H9 (cell line): ENCODE results near the gene SGF29. TPM values are rescaled to one million over a fixed set of nuclear protein-coding genes. Genes with fewer than 3 reads are reported as not detected.
A peak's percentile ranks its signal among the peaks of the same experiment; 100 is the strongest.

ENCODE experiments used
- DNase-seq: peaks from one replicate; pipeline ENCODE4 v3.0.0-alpha.2; 2017
- H2AFZ ChIP-seq: one replicate; pipeline ENCODE4 v1.6.1; 2013; ENCODE audit warnings: mild to moderate bottlenecking, low read length, control low read depth, moderate library complexity
- H2AK5ac ChIP-seq: 2 replicates; pipeline ENCODE4 v1.6.1; 2013; ENCODE audit warnings: low read length, control low read depth, mixed read lengths; ENCODE audit not compliant: insufficient read length
- H2BK120ac ChIP-seq: one replicate; pipeline ENCODE4 v1.6.1; 2013; ENCODE audit warnings: low read depth, mild to moderate bottlenecking, low read length, control low read depth, inconsistent platforms; ENCODE audit not compliant: poor library complexity, severe bottlenecking
- H2BK12ac ChIP-seq: 2 replicates; pipeline ENCODE4 v1.6.1; 2013; ENCODE audit warnings: low read length, control low read depth, mixed read lengths, low read depth; ENCODE audit not compliant: insufficient read length
- H2BK15ac ChIP-seq: 2 replicates; pipeline ENCODE4 v1.6.1; 2013; ENCODE audit warnings: low read depth, low read length, control low read depth
- H2BK20ac ChIP-seq: one replicate; pipeline ENCODE4 v1.6.1; 2013; ENCODE audit warnings: low read depth, mild to moderate bottlenecking, low read length, control low read depth, inconsistent platforms; ENCODE audit not compliant: poor library complexity, severe bottlenecking
- H2BK5ac ChIP-seq: 2 replicates; pipeline ENCODE4 v1.6.1; 2013; ENCODE audit warnings: low read length, control low read depth, mixed read lengths; ENCODE audit not compliant: insufficient read length
- H3K14ac ChIP-seq: 2 replicates; pipeline ENCODE4 v1.6.1; 2013; ENCODE audit warnings: low read length, control low read depth; ENCODE audit not compliant: insufficient read depth
- H3K18ac ChIP-seq: 2 replicates; pipeline ENCODE4 v1.6.1; 2013; ENCODE audit warnings: low read depth, mild to moderate bottlenecking, mixed read lengths, low read length, control low read depth; ENCODE audit not compliant: insufficient read length
- H3K23ac ChIP-seq: 2 replicates; pipeline ENCODE4 v1.6.1; 2013; ENCODE audit warnings: low read length, control low read depth, mixed read lengths, low read depth; ENCODE audit not compliant: insufficient read length
- H3K23me2 ChIP-seq: 2 replicates; pipeline ENCODE4 v1.6.1; 2013; ENCODE audit warnings: low read depth, mild to moderate bottlenecking, mixed read lengths, low read length, control low read depth; ENCODE audit not compliant: insufficient read length, poor library complexity, severe bottlenecking
- H3K27ac ChIP-seq: 2 replicates; pipeline ENCODE4 v1.5.1; 2013; ENCODE audit warnings: low read length, control low read depth, mixed read lengths, low read depth; ENCODE audit not compliant: insufficient read length
- H3K27me3 ChIP-seq: 2 replicates; pipeline ENCODE4 v1.6.1; 2013; ENCODE audit warnings: low read length, control low read depth, inconsistent platforms; ENCODE audit not compliant: insufficient read depth
- H3K4ac ChIP-seq: 2 replicates; pipeline ENCODE4 v1.6.1; 2013; ENCODE audit warnings: low read depth, mild to moderate bottlenecking, control low read depth, inconsistent platforms, low read length, moderate library complexity
- H3K4me1 ChIP-seq: 2 replicates; pipeline ENCODE4 v1.6.1; 2013; ENCODE audit warnings: low read length, control low read depth, inconsistent platforms; ENCODE audit not compliant: insufficient read depth
- H3K4me2 ChIP-seq: 2 replicates; pipeline ENCODE4 v1.6.1; 2013; ENCODE audit warnings: low read length, control low read depth, mixed read lengths; ENCODE audit not compliant: insufficient read length, insufficient read depth
- H3K56ac ChIP-seq: 2 replicates; pipeline ENCODE4 v1.6.1; 2013; ENCODE audit warnings: low read depth, mild to moderate bottlenecking, mixed read lengths, low read length, control low read depth; ENCODE audit not compliant: insufficient read length
- H3K79me1 ChIP-seq: 2 replicates; pipeline ENCODE4 v1.6.1; 2013; ENCODE audit warnings: low read depth, mild to moderate bottlenecking, moderate library complexity, low read length, control low read depth, inconsistent platforms; ENCODE audit not compliant: insufficient read depth, poor library complexity, severe bottlenecking
- H3K79me2 ChIP-seq: 2 replicates; pipeline ENCODE4 v1.6.1; 2013; ENCODE audit warnings: low read length, control low read depth, inconsistent platforms; ENCODE audit not compliant: insufficient read depth
- H3K9ac ChIP-seq: 2 replicates; pipeline ENCODE4 v1.6.1; 2013; ENCODE audit warnings: low read length, control low read depth, mixed read lengths; ENCODE audit not compliant: insufficient read length; ENCODE audit errors: extremely low read depth
- H3K9me3 ChIP-seq: one replicate; pipeline ENCODE4 v1.6.1; 2013; ENCODE audit warnings: low read depth, low read length, inconsistent platforms; ENCODE audit not compliant: control insufficient read depth
- H3T11ph ChIP-seq: one replicate; pipeline ENCODE4 v1.6.1; 2013; ENCODE audit warnings: mild to moderate bottlenecking, low read length, control low read depth, inconsistent platforms
- H4K20me1 ChIP-seq: one replicate; pipeline ENCODE4 v1.6.1; 2013; ENCODE audit not compliant: control insufficient read depth, insufficient read length, insufficient read depth
- H4K5ac ChIP-seq: 2 replicates; pipeline ENCODE4 v1.6.1; 2013; ENCODE audit warnings: low read depth, mild to moderate bottlenecking, mixed read lengths, low read length, control low read depth; ENCODE audit not compliant: insufficient read length
- H4K8ac ChIP-seq: replicated peaks from 2 replicates; pipeline ENCODE4 v1.6.1; 2013; ENCODE audit warnings: low read length, control low read depth, mixed read lengths, low read depth; ENCODE audit not compliant: insufficient read length
- H4K91ac ChIP-seq: 2 replicates; pipeline ENCODE4 v1.6.1; 2013; ENCODE audit warnings: low read depth, mild to moderate bottlenecking, moderate library complexity, mixed read lengths, low read length, control low read depth; ENCODE audit not compliant: insufficient read length
- H3K27ac Mint-ChIP-seq, 3 experiments: 2 replicates in 2 of 3; 3 replicates in 1 of 3; pipeline ENCODE4 v1.8.0; 2020 to 2021; ENCODE audit warnings: mixed read lengths in 3 of 3, mild to moderate bottlenecking in 1 of 3, moderate library complexity in 1 of 3
- H3K27me3 Mint-ChIP-seq: 2 replicates; pipeline ENCODE4 v1.8.0; 2021; ENCODE audit warnings: low read depth, mild to moderate bottlenecking, moderate library complexity, mixed read lengths
- H3K36me3 Mint-ChIP-seq, 3 experiments: 2 replicates in 2 of 3; 3 replicates in 1 of 3; pipeline ENCODE4 v1.8.0; 2020 to 2021; ENCODE audit warnings: low read depth in 3 of 3, mixed read lengths in 3 of 3; ENCODE audit not compliant: insufficient read depth in 1 of 3
- H3K4me1 Mint-ChIP-seq, 2 experiments: 2 replicates each; pipeline ENCODE4 v1.8.0; 2020; ENCODE audit warnings: mixed read lengths in 2 of 2
- H3K4me3 Mint-ChIP-seq, 2 experiments: 2 replicates in 1 of 2; 3 replicates in 1 of 2; pipeline ENCODE4 v1.8.0; 2020 to 2021; ENCODE audit warnings: mild to moderate bottlenecking in 2 of 2, mixed read lengths in 2 of 2, moderate library complexity in 1 of 2
- H3K9me3 Mint-ChIP-seq, 2 experiments: 2 replicates in 1 of 2; 3 replicates in 1 of 2; pipeline ENCODE4 v1.8.0; 2020; ENCODE audit warnings: mild to moderate bottlenecking in 2 of 2, mixed read lengths in 2 of 2, moderate library complexity in 1 of 2
- WGBS: extraction: QIAGEN DNeasy Blood & Tissue Kit; methylation state at CpG from one replicate; pipeline ENCODE4 v1.1.7; 2013; ENCODE audit warnings: missing lambda C conversion rate, low lambda C conversion rate, mixed read lengths; ENCODE audit not compliant: insufficient read length; ENCODE audit errors: extremely low coverage; 5-methylcytosine and 5-hydroxymethylcytosine counted together
- total RNA-seq: library from RNA; stranded (reverse); gene quantifications from 2 replicates; pipeline ENCODE4 v1.2.1, GENCODE V29; 2021
- TF ChIP-seq, protein P1 (sequence below): fragments of 200-600 bp; sonication (generic); conservative IDR thresholded peaks from 3 replicates; pipeline ENCODE4 v1.8.0; 2021; ENCODE audit warnings: antibody characterized with exemption, mild to moderate bottlenecking

Gene SGF29
- total RNA-seq, 1 experiment from 2014 or later = 24.8 TPM

DNA sequence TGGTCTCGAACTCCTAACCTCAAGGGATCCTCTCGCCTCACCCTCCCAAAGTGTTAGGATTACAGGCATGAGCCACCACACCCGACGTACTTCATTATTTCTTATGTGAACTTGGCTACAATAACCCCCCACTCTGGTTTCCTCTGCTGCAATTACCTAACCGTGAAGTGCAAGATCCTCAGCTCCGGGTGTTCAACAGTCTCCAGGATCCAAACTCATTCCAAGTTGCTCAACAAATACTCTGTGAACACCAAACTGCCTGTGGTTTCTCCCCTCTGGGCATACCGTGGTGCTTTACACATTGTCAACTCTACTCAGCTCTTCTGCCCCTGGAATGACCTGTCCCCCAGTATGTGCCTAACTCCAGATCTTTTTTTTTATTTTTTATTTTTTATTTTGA, 62.9 kb downstream of the SGF29 start:
- Histone ChIP-seq H4K8ac (no peak overlapping the region), H3K9me3 (no peaks in the 10 kb centered on the region), H2AFZ (no peak overlapping the region), H3K27me3 (no peaks in the 10 kb centered on the region), H4K20me1 (no peaks in the 10 kb centered on the region), H3K4me1 (no peaks in the 10 kb centered on the region; the same call in 1 of the 2 replicates), H3K23ac (no peak overlapping the region), H2AK5ac (no peak overlapping the region), H3K4me2 (no peak overlapping the region), H2BK15ac (no peak overlapping the region), H4K5ac (no peak overlapping the region), H3K9ac (no peak overlapping the region), H2BK12ac (no peak overlapping the region), H3K79me2 (no peaks in the 10 kb centered on the region), H4K91ac (no peak overlapping the region), H3T11ph (no peak overlapping the region), H3K27ac (no peak overlapping the region), H3K23me2 (no peaks in the 10 kb centered on the region), H3K14ac (no peak overlapping the region), H2BK5ac (no peak overlapping the region), H3K18ac (no peak overlapping the region), H2BK20ac (no peak overlapping the region), H3K56ac (no peak overlapping the region), H2BK120ac (peak overlapping the region; percentile 61), H3K4ac (no peak overlapping the region), H3K79me1 (no peaks in the 10 kb centered on the region)
- peak; percentile 18 for DNase-seq
- TF ChIP-seq, protein P1, sequence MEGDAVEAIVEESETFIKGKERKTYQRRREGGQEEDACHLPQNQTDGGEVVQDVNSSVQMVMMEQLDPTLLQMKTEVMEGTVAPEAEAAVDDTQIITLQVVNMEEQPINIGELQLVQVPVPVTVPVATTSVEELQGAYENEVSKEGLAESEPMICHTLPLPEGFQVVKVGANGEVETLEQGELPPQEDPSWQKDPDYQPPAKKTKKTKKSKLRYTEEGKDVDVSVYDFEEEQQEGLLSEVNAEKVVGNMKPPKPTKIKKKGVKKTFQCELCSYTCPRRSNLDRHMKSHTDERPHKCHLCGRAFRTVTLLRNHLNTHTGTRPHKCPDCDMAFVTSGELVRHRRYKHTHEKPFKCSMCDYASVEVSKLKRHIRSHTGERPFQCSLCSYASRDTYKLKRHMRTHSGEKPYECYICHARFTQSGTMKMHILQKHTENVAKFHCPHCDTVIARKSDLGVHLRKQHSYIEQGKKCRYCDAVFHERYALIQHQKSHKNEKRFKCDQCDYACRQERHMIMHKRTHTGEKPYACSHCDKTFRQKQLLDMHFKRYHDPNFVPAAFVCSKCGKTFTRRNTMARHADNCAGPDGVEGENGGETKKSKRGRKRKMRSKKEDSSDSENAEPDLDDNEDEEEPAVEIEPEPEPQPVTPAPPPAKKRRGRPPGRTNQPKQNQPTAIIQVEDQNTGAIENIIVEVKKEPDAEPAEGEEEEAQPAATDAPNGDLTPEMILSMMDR = no peak
- Mint-ChIP-seq H3K27ac (peak overlapping the region; percentile 6 to 30 (median 6); a peak in 1 of 7 replicates), H3K9me3 (no peaks in the 10 kb centered on the region), H3K4me3 (no peak overlapping the region; a peak in 1 of 5 replicates), H3K36me3 (no peaks in the 10 kb centered on the region), H3K4me1 (peaks cover 17 to 28% of the 10 kb centered on the region in 2 experiments), H3K27me3 (no peaks in the 10 kb centered on the region)
- no CpG with 5 or more reads among the region's 7 CpGs for WGBS
